ENCODE results near the gene SMTNL2.

SMTNL2 gene

GRCh38 chr17:4540224-4540651 lies 44.1 kb upstream of the SMTNL2 start:
- no peak overlapping the region for H3K4me3 ChIP-seq (ENCODE audit: low read length)
- H3K27me3 ChIP-seq (ENCODE audit: control insufficient read depth, low read length): no peaks in the 10 kb centered on the region
- peaks cover 12% of the 10 kb centered on the region for H3F3A ChIP-seq (ENCODE audit: control insufficient read depth, insufficient read depth)
- H3K9me2 ChIP-seq (replicated peaks; ENCODE audit: control insufficient read depth, low read length): no peaks in the 10 kb centered on the region
- no peak overlapping the region for H3K4me2 ChIP-seq (ENCODE audit: low read length)
- H3K27ac ChIP-seq (ENCODE audit: low read depth, low read length): no peak overlapping the region
- H3K79me2 ChIP-seq (ENCODE audit: control insufficient read depth, low read length): no peaks in the 10 kb centered on the region
- H3K36me3 ChIP-seq (ENCODE audit: control insufficient read depth, low read length): peaks cover 75% of the 10 kb centered on the region
- no peaks in the 10 kb centered on the region for H3K9me3 ChIP-seq (ENCODE audit: control insufficient read depth, insufficient read depth, low read length)
- H3K4me1 ChIP-seq (ENCODE audit: control insufficient read depth, low read length): no peaks in the 10 kb centered on the region
- H4K20me1 ChIP-seq (ENCODE audit: control insufficient read depth, insufficient read depth, low read depth, low read length): no peaks in the 10 kb centered on the region
- peak; percentile 37 for TF ChIP-seq CTCF (IDR thresholded peaks at IDR 0.05; ENCODE audit: low read depth, low read length, poor library complexity, severe bottlenecking)
- TF ChIP-seq EZH2phosphoT487 (IDR thresholded peaks at IDR 0.05; ENCODE audit: borderline replicate concordance, low read length): no peak

DNA sequence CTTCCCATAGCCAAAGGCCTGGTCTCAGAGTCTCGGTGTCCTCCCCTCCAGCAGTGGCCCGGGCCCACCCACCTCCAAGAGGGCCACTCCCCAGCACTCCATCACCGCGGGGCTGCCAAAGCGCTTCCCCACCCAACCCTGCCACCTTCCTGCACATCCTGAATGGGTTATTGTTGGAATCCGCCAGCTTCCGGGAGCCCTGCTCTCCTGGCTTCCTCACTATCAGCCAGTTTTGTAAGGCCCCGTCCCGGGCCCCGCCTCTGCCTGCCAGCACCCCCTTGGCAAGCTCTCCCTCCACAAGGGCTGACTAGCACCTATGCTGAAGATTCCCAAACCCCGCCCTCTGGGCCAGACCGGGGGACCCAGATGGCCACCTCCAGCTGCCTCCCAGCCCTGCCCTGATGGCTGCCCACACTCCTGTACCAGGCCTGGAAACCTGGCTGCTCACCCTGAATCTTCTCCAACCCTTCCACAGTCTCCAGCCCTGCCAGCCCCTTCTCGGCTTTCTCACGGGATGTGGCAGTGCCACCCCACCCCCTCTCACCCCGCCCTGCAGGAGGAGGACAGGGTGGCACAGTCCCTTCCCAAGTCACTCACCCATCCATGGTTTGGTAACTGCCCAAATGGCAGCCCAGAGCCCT lies 43.5 kb upstream of the SMTNL2 start:
- H3K27ac ChIP-seq (ENCODE audit: low read depth, low read length): no peak overlapping the region
- no peaks in the 10 kb centered on the region for H3K9me3 ChIP-seq (ENCODE audit: control insufficient read depth, insufficient read depth, low read length)
- no peak overlapping the region for H3K4me3 ChIP-seq (ENCODE audit: low read length)
- peaks cover 81% of the 10 kb centered on the region for H3K36me3 ChIP-seq (ENCODE audit: control insufficient read depth, low read length)
- TF ChIP-seq CTCF (IDR thresholded peaks at IDR 0.05; ENCODE audit: low read depth, low read length, poor library complexity, severe bottlenecking): no peak
- TF ChIP-seq EZH2phosphoT487 (IDR thresholded peaks at IDR 0.05; ENCODE audit: borderline replicate concordance, low read length): no peak
- H3K9me2 ChIP-seq (replicated peaks; ENCODE audit: control insufficient read depth, low read length): no peaks in the 10 kb centered on the region
- no peak overlapping the region for H3K4me2 ChIP-seq (ENCODE audit: low read length)
- H4K20me1 ChIP-seq (ENCODE audit: control insufficient read depth, insufficient read depth, low read depth, low read length): no peaks in the 10 kb centered on the region
- no peaks in the 10 kb centered on the region for H3K4me1 ChIP-seq (ENCODE audit: control insufficient read depth, low read length)
- no peaks in the 10 kb centered on the region for H3K27me3 ChIP-seq (ENCODE audit: control insufficient read depth, low read length)
- no peaks in the 10 kb centered on the region for H3K79me2 ChIP-seq (ENCODE audit: control insufficient read depth, low read length)
- peaks cover 12% of the 10 kb centered on the region for H3F3A ChIP-seq (ENCODE audit: control insufficient read depth, insufficient read depth)

DNA sequence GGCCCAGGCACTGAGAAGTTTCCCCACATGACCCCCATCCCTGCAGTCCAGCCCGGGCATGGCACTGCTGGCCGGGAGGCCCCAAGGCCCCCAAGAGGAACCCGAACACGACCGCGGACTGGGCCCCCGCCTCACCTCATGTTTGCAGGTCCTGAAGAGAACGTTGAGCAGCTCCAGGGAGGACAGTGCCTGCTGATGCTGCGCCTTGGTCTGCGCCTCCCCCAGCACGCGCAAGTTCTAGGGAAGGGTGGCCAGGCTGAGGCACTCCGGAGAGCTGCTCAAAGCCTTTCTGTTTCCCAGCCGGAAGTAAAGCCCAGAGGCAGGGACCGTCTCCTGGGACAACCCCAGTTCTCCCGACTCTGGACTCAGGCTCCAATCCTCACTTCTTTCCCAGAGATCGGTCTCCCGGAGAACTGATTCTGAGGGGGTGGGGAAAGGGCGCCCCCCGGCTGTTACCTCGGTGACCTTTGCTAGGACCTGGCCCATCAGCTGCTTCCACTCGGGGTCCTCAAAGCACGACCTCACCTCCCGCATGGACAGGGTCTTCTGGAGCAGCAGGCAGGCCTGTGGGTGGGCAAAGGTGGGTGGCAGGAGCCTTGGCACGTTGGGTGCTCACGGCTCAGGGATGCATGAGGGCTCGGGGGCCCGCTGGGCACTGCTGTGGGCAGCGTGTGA lies 42.9 kb upstream of the SMTNL2 start:
- Histone ChIP-seq H3K9me2 (replicated peaks; ENCODE audit: control insufficient read depth, low read length) (no peaks in the 10 kb centered on the region), H3K4me1 (ENCODE audit: control insufficient read depth, low read length) (no peaks in the 10 kb centered on the region), H3K79me2 (ENCODE audit: control insufficient read depth, low read length) (no peaks in the 10 kb centered on the region), H3K27me3 (ENCODE audit: control insufficient read depth, low read length) (no peaks in the 10 kb centered on the region), H4K20me1 (ENCODE audit: control insufficient read depth, insufficient read depth, low read depth, low read length) (no peaks in the 10 kb centered on the region), H3K36me3 (ENCODE audit: control insufficient read depth, low read length) (peaks cover 87% of the 10 kb centered on the region), H3K4me2 (ENCODE audit: low read length) (no peak overlapping the region), H3K9me3 (ENCODE audit: control insufficient read depth, insufficient read depth, low read length) (no peaks in the 10 kb centered on the region), H3K27ac (ENCODE audit: low read depth, low read length) (no peak overlapping the region), H3K4me3 (ENCODE audit: low read length) (no peak overlapping the region), H3F3A (ENCODE audit: control insufficient read depth, insufficient read depth) (peaks cover 12% of the 10 kb centered on the region)
- TF ChIP-seq CTCF (IDR thresholded peaks at IDR 0.05; ENCODE audit: low read depth, low read length, poor library complexity, severe bottlenecking) (peak; percentile 39), EZH2phosphoT487 (IDR thresholded peaks at IDR 0.05; ENCODE audit: borderline replicate concordance, low read length) (no peak)

Data from DOHH2 (cell line).